ENCODE measurements around the gene APOA5. TPM values are rescaled to one million over a fixed set of nuclear protein-coding genes. Genes with fewer than 3 reads are reported as not detected.

The APOA5 gene
- total and polyA plus RNA-seq, 2 of the 13 experiments (the other 11 are each of a cell fraction or from before 2014, with no cell fraction given), result 44.0 to 49.1 TPM

- TF ChIP-seq SIN3A (IDR thresholded peaks at IDR 0.05; ENCODE audit: borderline replicate concordance, low read depth, low read length) (peak; percentile 93), PAWR (CRISPR knock-in tag; IDR thresholded peaks at IDR 0.05; ENCODE audit: borderline replicate concordance) (no peak), ZNF589 (CRISPR knock-in tag; conservative IDR thresholded peaks at IDR 0.05) (peak; percentile 73), MYC (CRISPR knock-in tag; IDR thresholded peaks at IDR 0.05; ENCODE audit: borderline replicate concordance) (peak; percentile 82; the same call in 1 of the 2 replicates), NFKBIZ (CRISPR knock-in tag; IDR thresholded peaks at IDR 0.05) (peak; percentile 95), ZBTB7A (CRISPR knock-in tag; IDR thresholded peaks at IDR 0.05) (peak; percentile 93; the same call in 1 of the 2 replicates), ZNF143 (CRISPR knock-in tag; IDR thresholded peaks at IDR 0.05) (0 out of 2 replicates have a peak, but pooled peaks have one; percentile 49), LBX2 (CRISPR knock-in tag; IDR thresholded peaks at IDR 0.05; ENCODE audit: borderline replicate concordance) (no peak), PHF8 (CRISPR knock-in tag; IDR thresholded peaks at IDR 0.05) (peak; percentile 73), ZNF678 (CRISPR knock-in tag; IDR thresholded peaks at IDR 0.05) (no peak), ZNF24 (IDR thresholded peaks at IDR 0.05) (no peak), RBM22 (optimal IDR thresholded peaks at IDR 0.05; ENCODE audit: low read length) (no peak), KLF15 (CRISPR knock-in tag; IDR thresholded peaks at IDR 0.05; ENCODE audit: borderline replicate concordance) (no peak; the same call in 1 of the 2 replicates), ZBTB49 (CRISPR knock-in tag; IDR thresholded peaks at IDR 0.05; ENCODE audit: borderline replicate concordance) (peak; percentile 40; the same call in 1 of the 2 replicates), ZNF232 (CRISPR knock-in tag; IDR thresholded peaks at IDR 0.05; ENCODE audit: borderline replicate concordance) (peak; percentile 12; the same call in 1 of the 2 replicates), TBP (CRISPR knock-in tag; IDR thresholded peaks at IDR 0.05) (no peak), NRL (CRISPR knock-in tag; IDR thresholded peaks at IDR 0.05; ENCODE audit: borderline replicate concordance) (0 out of 2 replicates have a peak, but pooled peaks have one; percentile 43), RNF219 (CRISPR knock-in tag; IDR thresholded peaks at IDR 0.05) (no peak; the same call in 1 of the 2 replicates), EP300 (IDR thresholded peaks at IDR 0.05; ENCODE audit: low read depth in 2 of 2, low read length in 2 of 2) (peak; percentile 86 to 98), EP300 (CRISPR knock-in tag; IDR thresholded peaks at IDR 0.05; ENCODE audit: borderline replicate concordance) (peak; percentile 97), PLRG1 (conservative IDR thresholded peaks at IDR 0.05) (no peak), ZNF883 (CRISPR knock-in tag; IDR thresholded peaks at IDR 0.05; ENCODE audit: not compliant biosample characterization) (no peak), ZSCAN21 (CRISPR knock-in tag; IDR thresholded peaks at IDR 0.05; ENCODE audit: borderline replicate concordance) (peak; percentile 89; the same call in 1 of the 2 replicates), ARID2 (CRISPR knock-in tag; IDR thresholded peaks at IDR 0.05; ENCODE audit: borderline replicate concordance) (no peak; the same call in 1 of the 2 replicates), BHLHE40 (IDR thresholded peaks at IDR 0.05; ENCODE audit: low read length) (peak; percentile 50)
Measured at GRCh38 chr11:116832350-116833290, 40.9 kb upstream of the APOA5 start (continued).

Measured in HepG2 (cell line).